Endometrial microvascular endothelial cells (primary cell): ENCODE results near the gene ARHGEF7. TPM values are rescaled to one million over a fixed set of nuclear protein-coding genes. Genes with fewer than 3 reads are reported as not detected.
"Not testable (repeated sequence)": the region's sequence is repeated elsewhere in the genome, so short reads cannot be mapped to it uniquely, and the experiment has no call there.

Source experiments
- in situ Hi-C: cut with HindIII; loops from 2 replicates; pipeline ENCODE4 v1.10.0; 2017; ENCODE audit warnings: low sequenced_read_pairs, low pct_unique_long_range_greater_than_20kb; ENCODE audit errors: inconsistent ontology term
- total RNA-seq: library from RNA; depleted of rRNA; stranded (reverse); fragments of >200 nt; gene quantifications from one replicate; pipeline ENCODE4 v1.2.3, GENCODE V29; 2015; ENCODE audit errors: inconsistent ontology term

Gene ARHGEF7
- total RNA-seq, 1 donor from 2014 or later = 65.7 TPM

- in situ Hi-C loops = no loop called here
These were observed 124.9 kb downstream of the ARHGEF7 start for GRCh38 chr13:111239764-111240670.

- in situ Hi-C loops = no loop called here
These were observed 126.1 kb downstream of the ARHGEF7 start for GRCh38 chr13:111241006-111241755.

- in situ Hi-C loops = no loop called here
These were observed 126.8 kb downstream of the ARHGEF7 start for GRCh38 chr13:111241862-111242261.

GRCh38 chr13:111242585-111242984 is 127.5 kb downstream of the ARHGEF7 start:
- in situ Hi-C loops = no loop called here

- in situ Hi-C loops = no loop called here
These were observed 128.9 kb downstream of the ARHGEF7 start for GRCh38 chr13:111243981-111244380.

- in situ Hi-C loops = no loop called here
These were observed 130.7 kb downstream of the ARHGEF7 start for GRCh38 chr13:111245576-111246384.

GRCh38 chr13:111247552-111247951 is 132.4 kb downstream of the ARHGEF7 start:
- in situ Hi-C loops = no loop called here

GRCh38 chr13:111248822-111249221 is 133.7 kb downstream of the ARHGEF7 start:
- in situ Hi-C loops = no loop called here

- in situ Hi-C loops = no loop called here
These were observed 134.7 kb downstream of the ARHGEF7 start for GRCh38 chr13:111249637-111250360.

GRCh38 chr13:111251646-111252445 is 136.7 kb downstream of the ARHGEF7 start:
- in situ Hi-C loops = no loop called here

GRCh38 chr13:111252446-111253364 is 137.6 kb downstream of the ARHGEF7 start:
- in situ Hi-C loops = no loop called here

GRCh38 chr13:111253365-111253872 is 138.3 kb downstream of the ARHGEF7 start:
- in situ Hi-C loops = no loop called here

- in situ Hi-C loops = no loop called here
These were observed 140.2 kb downstream of the ARHGEF7 start for GRCh38 chr13:111255228-111255790.

- in situ Hi-C loops = no loop called here
These were observed 141.3 kb downstream of the ARHGEF7 start for GRCh38 chr13:111256458-111256857.

GRCh38 chr13:111256946-111257345 is 141.8 kb downstream of the ARHGEF7 start:
- in situ Hi-C loops = no loop called here

- in situ Hi-C loops = not testable (repeated sequence)
These were observed 142.8 kb downstream of the ARHGEF7 start for GRCh38 chr13:111257899-111258298.
